Upper lobe of right lung (tissue), 1 donor: ENCODE data around the gene HNRNPUL1. TPM values are rescaled to one million over a fixed set of nuclear protein-coding genes. Genes with fewer than 3 reads are reported as not detected.

Experiments
- ATAC-seq: fragments of 200-7000 bp; cut with Tn5 transposase; one replicate; pipeline ENCODE4 v1.9.1; 2020; ENCODE audit warnings: mild to moderate bottlenecking, moderate library complexity
- DNase-seq: peaks from one replicate; pipeline ENCODE4 v3.0.0-alpha.2; 2020
- H3K27ac ChIP-seq: fragments of 200-600 bp; one replicate; pipeline ENCODE4 v1.8.0; 2022
- H3K27me3 ChIP-seq: fragments of 200-600 bp; one replicate; pipeline ENCODE4 v1.8.0; 2022; ENCODE audit warnings: mild to moderate bottlenecking
- H3K36me3 ChIP-seq: fragments of 200-600 bp; one replicate; pipeline ENCODE4 v1.8.0; 2022
- H3K4me1 ChIP-seq: fragments of 200-600 bp; one replicate; pipeline ENCODE4 v1.8.0; 2022
- H3K4me3 ChIP-seq: fragments of 200-600 bp; one replicate; pipeline ENCODE4 v1.8.0; 2022; ENCODE audit warnings: mild to moderate bottlenecking
- H3K9me3 ChIP-seq: fragments of 200-600 bp; one replicate; pipeline ENCODE4 v1.8.0; 2022
- intact Hi-C: fragments of 100-400 bp; cut with DNase I; formaldehyde crosslinking; loops from one replicate; pipeline ENCODE4 v1.11.0; 2022
- total RNA-seq: library from RNA; stranded (reverse); fragmentation: NEBNext Ultra II Directional; extraction: Animal tissue kit (Norgen Biotek cat#: 25700); gene quantifications from one replicate; pipeline ENCODE4 v1.2.1, GENCODE V29; 2021
- TF ChIP-seq, protein P1 (sequence below): fragments of 200-600 bp; IDR thresholded peaks from one replicate; pipeline ENCODE4 v1.8.0; 2022; ENCODE audit warnings: antibody characterized with exemption
- donor health status: DM: no; HTN: yes; CAD: no; lungs with severe emphysema.

The HNRNPUL1 gene
- total RNA-seq, 1 donor from 2014 or later, result 171 TPM

DNA sequence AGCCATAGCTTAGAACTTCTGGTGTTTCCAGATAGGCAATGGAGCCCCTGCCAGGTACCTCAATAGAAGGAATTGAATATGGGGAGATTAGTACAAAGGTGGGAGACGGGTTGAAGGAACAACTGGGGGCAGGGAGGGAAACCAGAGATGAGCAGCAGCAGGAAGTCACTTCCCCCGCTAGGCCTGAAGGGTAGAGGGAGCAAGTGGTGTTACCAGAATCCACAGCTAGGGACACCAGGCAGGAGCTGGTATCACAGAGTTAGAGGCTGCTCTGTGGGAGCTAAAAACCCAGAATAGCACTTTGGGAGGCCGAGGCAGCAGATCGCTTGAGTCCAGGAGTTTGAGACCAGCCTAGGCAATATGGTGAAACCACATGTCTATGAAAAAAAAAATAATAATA, 15.3 kb upstream of the HNRNPUL1 start:
- no peak overlapping the region for H3K27ac ChIP-seq
- DNase-seq, result no peak
- intact Hi-C loops, result no loop called here
- no peak for ATAC-seq
- peaks cover 69% of the 10 kb centered on the region for H3K36me3 ChIP-seq
- H3K27me3 ChIP-seq, result no peaks in the 10 kb centered on the region
- H3K4me1 ChIP-seq, result no peaks in the 10 kb centered on the region
- no peaks in the 10 kb centered on the region for H3K9me3 ChIP-seq
- no peak overlapping the region for H3K4me3 ChIP-seq
- TF ChIP-seq, protein P1, sequence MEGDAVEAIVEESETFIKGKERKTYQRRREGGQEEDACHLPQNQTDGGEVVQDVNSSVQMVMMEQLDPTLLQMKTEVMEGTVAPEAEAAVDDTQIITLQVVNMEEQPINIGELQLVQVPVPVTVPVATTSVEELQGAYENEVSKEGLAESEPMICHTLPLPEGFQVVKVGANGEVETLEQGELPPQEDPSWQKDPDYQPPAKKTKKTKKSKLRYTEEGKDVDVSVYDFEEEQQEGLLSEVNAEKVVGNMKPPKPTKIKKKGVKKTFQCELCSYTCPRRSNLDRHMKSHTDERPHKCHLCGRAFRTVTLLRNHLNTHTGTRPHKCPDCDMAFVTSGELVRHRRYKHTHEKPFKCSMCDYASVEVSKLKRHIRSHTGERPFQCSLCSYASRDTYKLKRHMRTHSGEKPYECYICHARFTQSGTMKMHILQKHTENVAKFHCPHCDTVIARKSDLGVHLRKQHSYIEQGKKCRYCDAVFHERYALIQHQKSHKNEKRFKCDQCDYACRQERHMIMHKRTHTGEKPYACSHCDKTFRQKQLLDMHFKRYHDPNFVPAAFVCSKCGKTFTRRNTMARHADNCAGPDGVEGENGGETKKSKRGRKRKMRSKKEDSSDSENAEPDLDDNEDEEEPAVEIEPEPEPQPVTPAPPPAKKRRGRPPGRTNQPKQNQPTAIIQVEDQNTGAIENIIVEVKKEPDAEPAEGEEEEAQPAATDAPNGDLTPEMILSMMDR, result no peak

DNA sequence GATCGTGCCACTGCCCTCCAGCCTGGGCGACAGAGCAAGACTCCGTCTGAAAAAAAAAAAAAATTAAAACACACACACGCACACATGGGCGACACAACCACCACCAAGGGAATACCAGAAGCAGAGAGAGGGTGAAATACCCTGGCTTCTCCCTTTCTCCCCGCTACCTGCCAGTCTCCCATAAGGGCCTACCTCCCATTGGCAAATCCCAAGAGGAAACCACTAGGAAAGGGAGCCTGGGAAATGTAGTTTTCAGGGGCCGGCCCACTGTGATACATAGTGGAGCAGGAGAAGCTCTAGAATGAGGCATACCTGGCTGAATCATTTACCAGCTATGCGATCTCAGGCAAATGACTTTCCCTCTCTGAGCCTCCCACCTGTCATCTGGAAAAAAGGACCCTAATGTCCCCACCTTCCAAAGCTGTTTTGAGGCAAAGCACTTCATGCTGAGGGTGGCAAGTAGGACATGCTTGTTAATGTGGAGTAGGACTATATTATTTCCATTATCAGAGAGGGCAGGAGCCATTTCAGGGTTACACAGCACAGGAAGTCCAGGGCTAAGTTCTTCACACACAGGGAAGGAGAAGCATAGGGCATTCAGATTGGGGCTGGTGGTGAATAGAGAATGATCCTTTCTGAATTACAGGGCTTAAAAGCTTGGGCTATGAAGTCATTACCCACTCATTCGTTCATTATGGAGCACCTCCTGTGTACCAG, 14.3 kb upstream of the HNRNPUL1 start:
- H3K9me3 ChIP-seq, result no peaks in the 10 kb centered on the region
- peaks cover 67% of the 10 kb centered on the region for H3K36me3 ChIP-seq
- H3K27ac ChIP-seq, result no peak overlapping the region
- no peaks in the 10 kb centered on the region for H3K27me3 ChIP-seq
- DNase-seq, result no peak
- no peak for ATAC-seq
- TF ChIP-seq, protein P1, result no peak
- no peak overlapping the region for H3K4me3 ChIP-seq
- H3K4me1 ChIP-seq, result no peaks in the 10 kb centered on the region
- intact Hi-C loops, result loop anchor here (10.0 kb wide), 1 partner anchor 45 kb away; no protein-coding TSS in a partner anchor

DNA sequence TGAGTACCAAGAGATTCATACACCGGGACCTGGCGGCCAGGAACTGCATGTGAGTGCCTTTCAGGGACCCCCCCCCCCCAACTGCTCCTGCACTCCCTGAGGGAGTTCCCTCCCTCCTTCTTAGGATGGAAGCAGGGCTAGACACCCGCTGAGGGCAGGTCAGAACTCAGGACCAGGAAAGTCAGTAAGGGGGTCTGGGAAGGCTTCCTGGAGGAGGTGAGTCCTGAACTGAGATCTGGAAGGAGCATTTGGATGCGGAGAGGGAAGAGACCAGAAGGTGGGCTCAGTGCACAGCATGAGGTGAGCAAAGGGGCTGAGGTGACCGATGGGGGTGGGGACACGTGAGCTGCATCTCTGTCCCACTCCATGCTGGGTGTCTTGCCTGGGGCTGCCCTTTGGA, 10.5 kb upstream of the HNRNPUL1 start:
- no peak for DNase-seq
- no peaks in the 10 kb centered on the region for H3K9me3 ChIP-seq
- TF ChIP-seq, protein P1, result no peak
- no peak overlapping the region for H3K27ac ChIP-seq
- ATAC-seq, result no peak
- H3K4me1 ChIP-seq, result no peaks in the 10 kb centered on the region
- peaks cover 63% of the 10 kb centered on the region for H3K36me3 ChIP-seq
- H3K27me3 ChIP-seq, result no peaks in the 10 kb centered on the region
- intact Hi-C loops, result loop anchor here (10.0 kb wide), 1 partner anchor 49 kb away; no protein-coding TSS in a partner anchor
- no peak overlapping the region for H3K4me3 ChIP-seq

DNA sequence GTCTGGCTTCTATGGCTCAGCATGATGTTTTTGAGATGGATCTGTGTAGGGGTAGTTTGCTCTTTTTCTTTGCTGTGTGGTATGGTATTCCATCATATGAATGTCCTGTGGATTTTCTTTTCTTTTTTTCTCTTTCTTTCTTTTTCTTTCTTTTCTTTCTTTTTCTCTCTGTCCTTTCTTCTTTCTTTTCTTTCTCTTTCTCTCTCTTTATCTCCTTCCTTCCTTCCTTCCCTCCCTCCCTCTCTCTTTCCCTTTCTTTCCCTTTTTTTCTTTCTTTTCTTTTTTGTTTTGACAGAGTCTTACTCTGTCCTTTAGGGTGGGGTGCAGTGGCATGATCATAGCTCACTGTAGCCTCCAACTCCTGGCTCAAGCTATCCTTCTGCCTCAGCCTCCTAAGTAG, 9.0 kb upstream of the HNRNPUL1 start:
- TF ChIP-seq, protein P1, result no peak
- Histone ChIP-seq H3K36me3 (peaks cover 54% of the 10 kb centered on the region), H3K9me3 (no peaks in the 10 kb centered on the region), H3K4me3 (no peak overlapping the region), H3K27me3 (no peaks in the 10 kb centered on the region), H3K4me1 (no peaks in the 10 kb centered on the region), H3K27ac (no peak overlapping the region)
- no peak for DNase-seq
- no peak for ATAC-seq
- intact Hi-C loops, result loop anchor here (10.0 kb wide), 1 partner anchor 50 kb away; no protein-coding TSS in a partner anchor

DNA sequence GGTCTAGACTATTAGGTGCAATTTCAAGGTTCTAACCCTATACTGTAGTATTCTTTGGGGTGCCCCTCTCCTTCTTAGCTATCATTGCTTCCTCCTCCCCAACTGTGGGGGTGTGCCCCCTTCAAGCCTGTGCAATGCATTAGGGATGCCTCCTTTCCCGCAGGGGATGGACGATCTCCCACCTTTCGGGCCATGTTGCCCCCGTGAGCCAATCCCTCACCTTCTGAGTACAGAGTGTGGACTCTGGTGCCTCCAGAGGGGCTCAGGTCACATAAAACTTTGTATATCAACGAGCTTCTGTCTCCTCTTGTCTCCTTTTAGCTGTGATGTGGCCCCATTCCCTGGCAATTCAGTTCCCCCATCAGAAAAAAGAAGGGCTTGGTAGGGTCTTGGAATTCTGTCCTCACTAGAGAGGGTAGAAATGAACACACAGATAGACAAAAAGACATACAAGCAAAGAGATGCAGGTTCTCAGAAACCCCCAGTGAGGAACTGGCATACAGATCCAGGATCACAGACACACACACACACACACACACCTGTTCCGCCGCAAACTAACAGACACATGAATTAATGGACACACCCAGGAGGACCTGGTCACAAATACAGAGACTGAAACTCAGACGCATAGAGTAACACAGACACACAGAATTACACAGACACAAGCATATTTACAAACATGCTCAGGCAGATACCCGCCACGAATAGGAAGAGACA, 2.5 kb upstream of the HNRNPUL1 start:
- Histone ChIP-seq H3K27ac (peak overlapping the region; percentile 97), H3K36me3 (peaks cover 17% of the 10 kb centered on the region), H3K9me3 (no peaks in the 10 kb centered on the region), H3K27me3 (no peaks in the 10 kb centered on the region), H3K4me1 (peaks cover 9% of the 10 kb centered on the region), H3K4me3 (peak overlapping the region; percentile 80)
- ATAC-seq (no peak), DNase-seq (no peak)
- TF ChIP-seq, protein P1, result no peak
- intact Hi-C loops, result no loop called here
